OCI-LY7 (cell line): Measurements from ENCODE around the gene AMOTL1. TPM values are rescaled to one million over a fixed set of nuclear protein-coding genes. Genes with fewer than 3 reads are reported as not detected.

Source experiments
- BruUV-seq: library from RNA; stranded (reverse); fragments of 400-500 nt; replicated peaks from 2 replicates; lab custom pipeline; 2021; lab: Mats Ljungman, UMichigan
- CTCF ChIA-PET: fragments of 300-600 bp; sonication (Branson Sonifier 250); formaldehyde crosslinking; loops from one replicate; lab custom pipeline; 2022; ENCODE audit warnings: antibody characterized with exemption; ENCODE audit not compliant: unreplicated experiment; lab: Charles Lee
- POLR2A ChIA-PET: fragments of 300-600 bp; sonication (Branson Sonifier 250); formaldehyde crosslinking; loops from one replicate; lab custom pipeline; 2022; ENCODE audit warnings: antibody characterized with exemption; lab: Charles Lee
- DNase-seq: peaks from one replicate; pipeline ENCODE4 v3.0.0-alpha.2; 2015; ENCODE audit warnings: low spot score
- H2AFZ ChIP-seq: fragments of 200-600 bp; sonication (generic), shearing (Covaris generic); 2 replicates; pipeline ENCODE4 v1.6.1; 2014; ENCODE audit warnings: mild to moderate bottlenecking, antibody characterized with exemption, low read length, moderate library complexity
- H3K27ac ChIP-seq: fragments of 200-600 bp; sonication (generic); 2 replicates; pipeline ENCODE4 v1.5.1; 2014; ENCODE audit warnings: mixed run types, low read depth, mild to moderate bottlenecking, moderate library complexity, low read length, inconsistent platforms; ENCODE audit not compliant: poor library complexity, severe bottlenecking
- H3K36me3 ChIP-seq: fragments of 200-600 bp; sonication (generic); 2 replicates; pipeline ENCODE4 v1.6.1; 2014; ENCODE audit warnings: mild to moderate bottlenecking, antibody characterized with exemption, low read length, moderate library complexity, mixed read lengths; ENCODE audit not compliant: insufficient read depth
- H3K4me1 ChIP-seq: fragments of 200-600 bp; sonication (generic); 2 replicates; pipeline ENCODE4 v1.5.1; 2014; ENCODE audit warnings: mild to moderate bottlenecking, low read length; ENCODE audit not compliant: insufficient read depth, poor library complexity, severe bottlenecking
- H3K4me2 ChIP-seq: fragments of 200-600 bp; sonication (generic); 2 replicates; pipeline ENCODE4 v1.6.1; 2014; ENCODE audit warnings: mild to moderate bottlenecking, low read length
- H3K4me3 ChIP-seq: fragments of 200-600 bp; sonication (generic); 2 replicates; pipeline ENCODE4 v1.5.1; 2014; ENCODE audit warnings: mild to moderate bottlenecking, low read depth, low read length; ENCODE audit not compliant: poor library complexity, severe bottlenecking
- H3K79me2 ChIP-seq: fragments of 200-600 bp; sonication (generic); 2 replicates; pipeline ENCODE4 v1.6.1; 2016; ENCODE audit warnings: low read depth, mild to moderate bottlenecking, low read length, moderate library complexity, mixed read lengths; ENCODE audit not compliant: insufficient read depth
- H3K9me2 ChIP-seq: fragments of 200-600 bp; sonication (generic); 2 replicates; pipeline ENCODE4 v1.6.1; 2016; ENCODE audit warnings: mild to moderate bottlenecking, low read length, mixed read lengths; ENCODE audit not compliant: insufficient read depth
- H3K9me3 ChIP-seq: fragments of 200-600 bp; sonication (generic); 2 replicates; pipeline ENCODE4 v1.6.1; 2014; ENCODE audit warnings: mild to moderate bottlenecking, mixed run types, low read length, mixed read lengths
- H4K20me1 ChIP-seq: fragments of 200-600 bp; sonication (generic); 2 replicates; pipeline ENCODE4 v1.6.1; 2014; ENCODE audit warnings: mild to moderate bottlenecking, antibody characterized with exemption, low read length, moderate library complexity, mixed read lengths; ENCODE audit not compliant: insufficient read depth
- EZH2phosphoT487 ChIP-seq: fragments of 200-600 bp; sonication (generic); IDR thresholded peaks from 2 replicates; pipeline ENCODE4 v1.6.1; 2018; ENCODE audit warnings: low read depth, borderline replicate concordance, mild to moderate bottlenecking, mixed run types, antibody characterized with exemption, low read length, moderate library complexity, mixed read lengths
- intact Hi-C: fragments of 100-400 bp; cut with micrococcal nuclease; formaldehyde crosslinking; loops from one replicate; pipeline ENCODE4 v1.10.0; 2022; ENCODE audit not compliant: unreplicated experiment
- total RNA-seq, 2 experiments: library from RNA; depleted of rRNA in 1 of 2; stranded (reverse); fragments of >200 nt in 1 of 2; shearing (Covaris generic) in 1 of 2; gene quantifications; 2 replicates each; pipeline ENCODE4 v1.2.3, GENCODE V29; 2014 to 2022
- TF ChIP-seq, protein P1 (sequence below): fragments of 200-600 bp; sonication (generic); conservative IDR thresholded peaks from 2 replicates; pipeline ENCODE4 v1.5.1; 2014; ENCODE audit warnings: mild to moderate bottlenecking, antibody characterized with exemption, low read length, moderate library complexity, mixed read lengths

The AMOTL1 gene
- total RNA-seq, 2 experiments from 2014 or later: not detected

DNA sequence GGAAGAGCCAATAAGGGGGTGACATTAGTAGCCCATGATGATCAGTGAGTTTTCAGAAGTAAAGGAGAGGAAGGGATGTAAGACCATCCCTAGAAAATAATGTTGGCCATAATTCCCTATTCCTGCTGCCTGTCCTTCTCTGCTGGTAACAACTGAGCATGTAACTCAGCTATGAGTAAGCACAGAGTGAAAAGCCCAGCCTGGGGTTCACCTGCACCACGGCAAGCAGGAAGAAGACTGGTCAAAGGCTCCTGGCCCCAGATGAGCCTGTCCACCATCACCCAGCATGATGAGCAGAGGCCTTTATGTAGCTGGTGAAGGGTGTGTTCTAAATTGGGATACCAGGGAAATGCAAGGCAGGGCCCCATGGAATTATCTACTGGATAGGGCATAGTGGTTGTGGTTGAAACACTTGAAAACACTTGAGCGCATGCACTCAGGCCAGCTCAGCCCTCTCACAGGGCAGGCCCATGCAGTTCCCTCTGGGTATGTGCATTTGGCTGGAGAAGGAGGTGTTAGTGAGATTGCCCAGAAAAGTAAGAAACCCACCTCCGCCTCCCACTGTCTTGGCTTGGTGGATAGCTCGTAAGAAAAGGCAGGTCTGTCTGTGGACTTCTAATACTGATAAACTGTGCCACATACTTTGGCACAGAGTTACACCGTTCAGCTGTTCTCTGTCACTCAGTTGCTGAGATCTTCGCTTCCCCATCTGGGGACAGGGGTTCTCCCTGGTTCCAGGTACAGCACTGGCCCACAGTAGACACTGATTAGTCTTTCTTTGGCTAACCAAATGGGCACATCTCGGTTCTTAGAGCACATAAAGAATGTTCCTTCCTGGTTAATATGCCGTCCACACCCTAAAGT is 86.8 kb downstream of the AMOTL1 start:
- BruUV-seq: no TSS peak
- CTCF ChIA-PET: no interaction called here
- Histone ChIP-seq H3K4me2 (no peak overlapping the region), H3K27ac (no peak overlapping the region), H2AFZ (no peak overlapping the region), H3K9me2 (no peaks in the 10 kb centered on the region), H4K20me1 (no peaks in the 10 kb centered on the region), H3K4me3 (no peak overlapping the region), H3K4me1 (no peaks in the 10 kb centered on the region), H3K79me2 (no peaks in the 10 kb centered on the region), H3K36me3 (no peaks in the 10 kb centered on the region), H3K9me3 (no peaks in the 10 kb centered on the region)
- POLR2A ChIA-PET: interaction anchor here (0.6 kb wide), 1 partner anchor 425 kb away, joined by 3 read pairs; no protein-coding TSS in a partner anchor
- DNase-seq: no peak
- intact Hi-C loops: no loop called here
- TF ChIP-seq EZH2phosphoT487: no peak
- TF ChIP-seq, protein P1, sequence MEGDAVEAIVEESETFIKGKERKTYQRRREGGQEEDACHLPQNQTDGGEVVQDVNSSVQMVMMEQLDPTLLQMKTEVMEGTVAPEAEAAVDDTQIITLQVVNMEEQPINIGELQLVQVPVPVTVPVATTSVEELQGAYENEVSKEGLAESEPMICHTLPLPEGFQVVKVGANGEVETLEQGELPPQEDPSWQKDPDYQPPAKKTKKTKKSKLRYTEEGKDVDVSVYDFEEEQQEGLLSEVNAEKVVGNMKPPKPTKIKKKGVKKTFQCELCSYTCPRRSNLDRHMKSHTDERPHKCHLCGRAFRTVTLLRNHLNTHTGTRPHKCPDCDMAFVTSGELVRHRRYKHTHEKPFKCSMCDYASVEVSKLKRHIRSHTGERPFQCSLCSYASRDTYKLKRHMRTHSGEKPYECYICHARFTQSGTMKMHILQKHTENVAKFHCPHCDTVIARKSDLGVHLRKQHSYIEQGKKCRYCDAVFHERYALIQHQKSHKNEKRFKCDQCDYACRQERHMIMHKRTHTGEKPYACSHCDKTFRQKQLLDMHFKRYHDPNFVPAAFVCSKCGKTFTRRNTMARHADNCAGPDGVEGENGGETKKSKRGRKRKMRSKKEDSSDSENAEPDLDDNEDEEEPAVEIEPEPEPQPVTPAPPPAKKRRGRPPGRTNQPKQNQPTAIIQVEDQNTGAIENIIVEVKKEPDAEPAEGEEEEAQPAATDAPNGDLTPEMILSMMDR: no peak

DNA sequence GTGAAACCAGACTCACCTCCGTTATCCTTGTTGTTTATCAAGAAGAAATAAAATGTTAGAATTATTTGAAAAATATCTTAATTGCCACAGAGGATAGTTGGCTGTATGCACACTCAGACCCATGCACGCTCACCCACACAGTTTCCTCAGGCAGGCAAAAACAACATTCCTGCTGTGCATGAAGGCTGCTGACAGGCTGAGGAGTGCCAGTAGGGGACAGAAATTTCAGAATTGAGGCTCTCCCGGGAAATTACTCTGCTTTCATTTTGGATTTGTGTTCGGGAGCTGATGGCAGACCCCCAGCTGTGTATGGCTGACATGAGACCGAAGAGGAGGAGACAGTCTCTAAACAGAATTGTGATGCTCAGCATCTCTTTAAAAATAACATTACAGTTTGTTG is 87.5 kb downstream of the AMOTL1 start:
- no peaks in the 10 kb centered on the region for H3K4me1 ChIP-seq
- no peak for DNase-seq
- CTCF ChIA-PET: no interaction called here
- no peaks in the 10 kb centered on the region for H3K79me2 ChIP-seq
- BruUV-seq: no TSS peak
- TF ChIP-seq, protein P1: no peak
- TF ChIP-seq EZH2phosphoT487: no peak
- no peaks in the 10 kb centered on the region for H3K9me2 ChIP-seq
- H2AFZ ChIP-seq: no peak overlapping the region
- H3K36me3 ChIP-seq: no peaks in the 10 kb centered on the region
- POLR2A ChIA-PET: no interaction called here
- intact Hi-C loops: no loop called here
- H3K9me3 ChIP-seq: no peaks in the 10 kb centered on the region
- H3K27ac ChIP-seq: no peak overlapping the region
- no peaks in the 10 kb centered on the region for H4K20me1 ChIP-seq
- no peak overlapping the region for H3K4me3 ChIP-seq
- no peak overlapping the region for H3K4me2 ChIP-seq

DNA sequence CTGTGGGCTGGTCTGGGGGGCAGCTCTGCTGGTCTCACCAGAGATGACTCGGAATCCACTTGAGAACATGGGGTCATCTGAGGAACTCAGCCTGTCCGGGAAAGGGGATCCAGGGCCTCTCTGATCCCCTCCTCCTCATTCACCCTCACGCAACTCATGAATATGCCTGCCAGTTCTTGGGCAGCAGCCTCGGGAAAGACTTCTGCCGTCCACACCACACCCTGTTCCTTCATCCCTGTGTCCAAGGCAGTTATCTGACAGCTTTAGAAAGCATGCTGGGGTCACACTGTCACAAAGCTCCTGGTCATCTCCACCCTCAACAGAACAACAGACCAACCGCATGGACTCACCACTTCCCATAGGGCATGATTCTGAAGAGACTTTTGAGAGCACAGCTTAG is 88.3 kb downstream of the AMOTL1 start:
- no peak for DNase-seq
- CTCF ChIA-PET: no interaction called here

More for the DNA sequence above, 88.3 kb downstream of the AMOTL1 start:
- intact Hi-C loops: no loop called here
- POLR2A ChIA-PET: no interaction called here
- H3K9me3 ChIP-seq: no peaks in the 10 kb centered on the region
- no peak for TF ChIP-seq EZH2phosphoT487
- TF ChIP-seq, protein P1: no peak
- H3K4me2 ChIP-seq: no peak overlapping the region
- no peak overlapping the region for H2AFZ ChIP-seq
- H3K9me2 ChIP-seq: no peaks in the 10 kb centered on the region
- H3K4me3 ChIP-seq: no peak overlapping the region
- no peaks in the 10 kb centered on the region for H3K79me2 ChIP-seq
- H4K20me1 ChIP-seq: no peaks in the 10 kb centered on the region
- H3K4me1 ChIP-seq: no peaks in the 10 kb centered on the region
- H3K36me3 ChIP-seq: no peaks in the 10 kb centered on the region
- BruUV-seq: no TSS peak
- no peak overlapping the region for H3K27ac ChIP-seq
